ENCODE data around the gene PHACTR3. TPM values are rescaled to one million over a fixed set of nuclear protein-coding genes. Genes with fewer than 3 reads are reported as not detected.

Gene PHACTR3
- polyA plus RNA-seq, 1 donor (not counting 4 experiments of a cell fraction or from before 2014, with no cell fraction given), result 2.6 TPM

DNA sequence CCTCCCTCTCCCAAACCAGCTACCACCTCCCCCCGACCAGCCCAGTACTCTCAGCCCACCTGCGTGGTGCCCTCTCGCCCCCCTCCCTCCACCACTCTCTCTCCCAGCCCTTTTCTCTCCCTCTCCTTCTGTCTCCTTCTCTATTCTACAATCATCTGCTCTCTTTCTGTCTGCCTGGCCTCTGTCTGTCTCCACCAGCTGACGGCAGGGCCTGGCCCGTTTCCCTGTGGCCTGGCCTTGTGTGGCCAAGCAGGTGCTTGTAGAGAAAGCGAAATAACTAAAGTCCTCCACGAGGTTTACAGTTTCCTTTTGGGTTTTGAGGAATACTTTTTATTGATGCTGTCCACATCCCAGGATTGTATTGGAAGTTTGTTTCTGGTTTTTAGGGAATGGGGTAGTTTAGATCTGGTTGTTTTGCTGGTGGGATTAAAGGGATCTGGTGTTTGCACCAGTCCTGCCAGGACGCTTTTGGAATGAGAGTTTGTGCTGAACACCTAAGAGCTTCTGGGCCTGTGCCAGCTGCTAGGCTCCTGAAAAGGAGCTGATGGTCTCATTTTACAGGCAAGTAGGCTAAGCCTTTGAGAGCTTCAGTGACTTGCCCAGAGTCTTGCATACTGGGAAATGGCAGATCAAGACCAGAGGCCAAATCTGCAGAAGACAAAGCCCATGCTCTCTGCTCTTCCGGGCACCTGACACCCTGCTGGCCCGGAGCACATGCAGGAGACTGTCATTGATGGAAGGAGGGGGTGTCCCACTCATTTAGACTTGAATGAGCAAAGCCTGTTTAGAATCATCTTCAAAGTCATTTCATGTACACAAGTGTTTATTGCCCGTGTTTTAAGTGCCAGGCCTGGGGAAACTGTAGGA, 167.4 kb downstream of the PHACTR3 start:
- Histone ChIP-seq H3K27me3 (ENCODE audit: control insufficient read depth, extremely low read depth, insufficient read depth, low read length) (peaks cover 8% of the 10 kb centered on the region), H3K9ac (ENCODE audit: control insufficient read depth, extremely low read depth, insufficient read depth, low read length) (no peak overlapping the region), H3K36me3 (ENCODE audit: control insufficient read depth in 2 of 2, extremely low read depth in 1 of 2, insufficient read depth in 2 of 2, low read length in 2 of 2) (no peaks in the 10 kb centered on the region), H3K4me1 (ENCODE audit: control insufficient read depth, extremely low read depth, insufficient read depth, low read length) (no peaks in the 10 kb centered on the region), H2AFZ (ENCODE audit: control insufficient read depth, low read length) (no peak overlapping the region), H3K9me1 (ENCODE audit: control insufficient read depth, extremely low read depth, insufficient read depth, low read length) (no peaks in the 10 kb centered on the region), H4K20me1 (ENCODE audit: control insufficient read depth, extremely low read depth, insufficient read depth, low read length) (no peaks in the 10 kb centered on the region), H3K79me2 (ENCODE audit: control insufficient read depth, insufficient read depth, low read length) (no peaks in the 10 kb centered on the region), H3K9me3 (ENCODE audit: control insufficient read depth, low read depth, low read length) (no peaks in the 10 kb centered on the region), H3K4me2 (ENCODE audit: control insufficient read depth, extremely low read depth, insufficient read depth, low read depth, low read length) (no peak overlapping the region), H3K27ac (ENCODE audit: control insufficient read depth, insufficient read depth, low read length) (no peak overlapping the region), H3K4me3 (ENCODE audit: control insufficient read depth in 2 of 3, extremely low read depth in 1 of 3, insufficient read depth in 2 of 3, low read depth in 1 of 3, low read length in 3 of 3) (no peak overlapping the region)
- TF ChIP-seq EZH2 (IDR thresholded peaks at IDR 0.05; ENCODE audit: low read length), result no peak
- TF ChIP-seq CTCF (optimal IDR thresholded peaks at IDR 0.05 in 1 of 3, IDR thresholded peaks at IDR 0.05 in 1 of 3, conservative IDR thresholded peaks at IDR 0.05 in 1 of 3; ENCODE audit: extremely low read depth in 1 of 3, insufficient read depth in 2 of 3, low read length in 3 of 3), result no peak
- no peak for DNase-seq (ENCODE audit: low read depth, low spot score)
- FAIRE-seq, result no peak
- dilution Hi-C loops (cut with MboI; ENCODE audit: extremely low pct_ligation_motif_present, low sequenced_read_pairs), result no loop called here

DNA sequence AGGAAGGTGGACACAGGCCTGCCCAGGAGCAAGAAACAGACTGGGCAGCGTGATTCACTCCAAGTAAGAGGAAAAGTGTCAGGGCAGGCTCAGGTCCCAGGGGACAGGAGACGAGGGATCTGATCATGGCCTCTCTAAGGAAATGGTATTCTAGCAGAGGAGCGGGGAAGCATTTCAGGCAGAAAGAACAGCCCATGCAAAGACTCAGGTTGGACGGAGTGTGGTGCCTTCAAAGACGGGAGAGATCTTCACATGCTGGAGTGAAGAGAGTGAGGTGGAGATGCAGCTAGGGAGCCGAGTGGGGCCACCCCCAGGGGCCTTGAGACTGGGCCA, 168.0 kb downstream of the PHACTR3 start:
- Histone ChIP-seq H3K79me2 (ENCODE audit: control insufficient read depth, insufficient read depth, low read length) (no peaks in the 10 kb centered on the region), H3K27me3 (ENCODE audit: control insufficient read depth, extremely low read depth, insufficient read depth, low read length) (peaks cover 8% of the 10 kb centered on the region), H3K4me2 (ENCODE audit: control insufficient read depth, extremely low read depth, insufficient read depth, low read depth, low read length) (no peak overlapping the region), H3K4me3 (ENCODE audit: control insufficient read depth in 2 of 3, extremely low read depth in 1 of 3, insufficient read depth in 2 of 3, low read depth in 1 of 3, low read length in 3 of 3) (no peak overlapping the region), H3K4me1 (ENCODE audit: control insufficient read depth, extremely low read depth, insufficient read depth, low read length) (no peaks in the 10 kb centered on the region), H4K20me1 (ENCODE audit: control insufficient read depth, extremely low read depth, insufficient read depth, low read length) (no peaks in the 10 kb centered on the region), H3K9me1 (ENCODE audit: control insufficient read depth, extremely low read depth, insufficient read depth, low read length) (no peaks in the 10 kb centered on the region), H2AFZ (ENCODE audit: control insufficient read depth, low read length) (no peak overlapping the region), H3K9me3 (ENCODE audit: control insufficient read depth, low read depth, low read length) (no peaks in the 10 kb centered on the region), H3K9ac (ENCODE audit: control insufficient read depth, extremely low read depth, insufficient read depth, low read length) (no peak overlapping the region), H3K27ac (ENCODE audit: control insufficient read depth, insufficient read depth, low read length) (no peak overlapping the region), H3K36me3 (ENCODE audit: control insufficient read depth in 2 of 2, extremely low read depth in 1 of 2, insufficient read depth in 2 of 2, low read length in 2 of 2) (no peaks in the 10 kb centered on the region)
- DNase-seq (ENCODE audit: low read depth, low spot score), result no peak
- dilution Hi-C loops (cut with MboI; ENCODE audit: extremely low pct_ligation_motif_present, low sequenced_read_pairs), result no loop called here
- no peak for TF ChIP-seq CTCF (optimal IDR thresholded peaks at IDR 0.05 in 1 of 3, IDR thresholded peaks at IDR 0.05 in 1 of 3, conservative IDR thresholded peaks at IDR 0.05 in 1 of 3; ENCODE audit: extremely low read depth in 1 of 3, insufficient read depth in 2 of 3, low read length in 3 of 3)
- TF ChIP-seq EZH2 (IDR thresholded peaks at IDR 0.05; ENCODE audit: low read length), result no peak
- no peak for FAIRE-seq
